HG02840 (cell line): ENCODE measurements around the gene RAB33B.
"Not testable (repeated sequence)": the region's sequence is repeated elsewhere in the genome, so short reads cannot be mapped to it uniquely, and the experiment has no call there.

ENCODE experiments used
- ATAC-seq: cut with Tn5 transposase; IDR thresholded peaks from one replicate; pipeline ENCODE4 v1.9.1; 2021; ENCODE audit warnings: mild to moderate bottlenecking, moderate library complexity, moderate number of reproducible peaks; ENCODE audit not compliant: unreplicated experiment, low FRiP score

The RAB33B gene

DNA sequence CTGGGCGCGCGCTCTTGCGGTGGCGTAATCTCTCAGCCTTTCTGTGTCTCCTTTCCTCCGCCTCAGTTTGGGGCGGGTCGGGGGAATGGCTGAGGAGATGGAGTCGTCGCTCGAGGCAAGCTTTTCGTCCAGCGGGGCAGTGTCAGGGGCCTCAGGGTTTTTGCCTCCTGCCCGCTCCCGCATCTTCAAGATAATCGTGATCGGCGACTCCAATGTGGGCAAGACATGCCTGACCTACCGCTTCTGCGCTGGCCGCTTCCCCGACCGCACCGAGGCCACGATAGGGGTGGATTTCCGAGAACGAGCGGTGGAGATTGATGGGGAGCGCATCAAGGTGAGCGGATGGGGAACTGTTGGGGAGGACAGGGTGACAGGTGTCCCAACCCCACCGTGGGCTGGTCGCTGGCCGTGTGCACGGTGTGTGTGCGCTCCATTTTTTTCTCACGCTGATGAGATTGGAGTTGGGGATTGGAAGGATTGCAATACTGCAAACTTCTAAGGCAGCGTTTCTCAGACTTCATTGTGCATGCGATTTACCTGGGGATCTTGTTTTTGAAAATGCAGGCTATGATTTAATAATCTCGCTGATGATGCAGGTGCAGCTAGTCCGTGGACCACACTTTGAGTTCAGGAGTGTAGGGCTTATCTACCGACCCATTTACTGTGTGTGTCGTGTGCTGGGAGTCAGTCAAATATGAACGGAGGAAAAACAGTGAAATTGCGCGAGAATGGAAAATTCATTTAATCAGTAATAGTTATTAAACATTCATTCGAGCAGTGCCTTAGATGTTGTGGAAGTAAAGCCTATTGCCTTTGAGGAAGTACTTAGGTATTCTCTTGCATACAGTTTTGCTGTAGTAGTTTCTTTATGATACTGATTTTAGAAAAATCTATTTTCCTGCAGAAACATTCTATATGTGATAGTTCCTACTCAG lies at the start of gene RAB33B:
Gene RAB33B (plus strand): TSS at position 11 of the 935 bp plus-strand sequence. CDS start 75 bp downstream, at position 86.
- ATAC-seq: no peak

DNA sequence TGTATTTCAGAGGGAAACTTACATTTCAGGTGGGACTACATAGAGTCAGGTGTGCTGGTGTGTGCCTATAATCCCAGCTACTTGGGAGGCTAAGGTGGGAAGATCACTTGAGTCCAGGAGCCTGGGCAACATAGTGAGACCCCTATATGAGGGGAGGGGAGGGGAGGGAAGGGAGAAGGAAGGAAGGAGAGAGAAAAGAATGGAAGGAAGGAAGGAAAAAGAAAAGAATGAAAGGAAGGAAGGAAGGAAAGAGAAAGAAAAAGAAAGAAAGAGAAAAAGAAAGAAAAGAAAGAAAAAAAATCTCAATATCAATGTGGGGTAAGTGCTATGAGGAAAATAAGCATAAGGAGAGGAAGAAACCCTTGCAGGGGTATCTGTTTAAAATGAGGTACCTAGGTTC lies 43.6 kb upstream of the RAB33B start:
- ATAC-seq: no peak

DNA sequence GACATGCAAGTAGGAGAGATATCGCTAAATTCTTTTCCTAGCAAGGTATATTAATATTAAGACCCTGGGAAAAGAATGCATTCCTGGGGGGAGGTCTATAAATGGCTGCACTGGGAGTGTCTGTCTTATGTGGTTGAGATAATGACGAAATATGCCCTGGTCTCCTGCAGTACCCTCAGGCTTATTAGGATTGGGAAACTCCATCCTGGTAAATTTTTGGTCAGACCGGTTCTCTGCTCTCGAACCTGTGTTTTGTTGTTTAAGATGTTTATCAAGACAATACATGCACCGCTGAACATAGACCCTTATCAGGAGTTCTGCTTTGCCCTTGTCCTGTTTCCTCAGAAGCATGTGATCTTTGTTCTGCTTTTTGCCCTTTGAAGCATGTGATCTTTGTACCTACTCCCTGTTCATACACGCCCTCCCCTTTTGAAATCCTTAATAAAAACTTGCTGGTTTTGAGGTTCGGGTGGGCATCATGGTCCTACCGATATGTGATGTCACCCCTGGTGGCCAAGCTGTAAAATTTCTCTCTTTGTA lies 39.2 kb upstream of the RAB33B start:
- ATAC-seq: not testable (repeated sequence)

DNA sequence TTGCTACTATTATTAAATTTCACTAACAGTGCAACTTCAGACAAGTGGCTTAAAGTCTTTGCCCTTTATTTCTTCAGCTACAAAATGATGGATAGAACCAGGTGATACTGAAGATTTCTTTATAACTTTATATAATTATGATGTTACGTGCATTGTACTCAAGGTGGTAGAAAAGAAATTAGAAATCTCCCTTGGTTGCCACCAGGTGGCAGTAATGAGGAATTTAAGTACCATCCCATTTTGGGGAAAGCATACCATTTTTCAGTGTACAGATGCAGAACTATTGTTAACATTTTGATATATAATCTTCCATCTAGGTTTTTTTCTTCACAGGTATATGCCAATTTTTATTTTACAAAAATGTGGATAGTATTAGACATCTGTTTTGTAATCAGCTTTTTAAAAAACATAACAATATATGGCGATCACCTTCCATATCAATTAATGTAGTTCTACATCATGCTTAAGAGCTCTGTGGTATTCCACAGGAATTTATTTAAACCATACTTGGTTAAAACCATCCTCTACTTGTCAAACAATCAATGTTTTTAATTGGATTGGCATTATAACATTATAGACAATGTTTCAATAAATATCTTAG lies 37.7 kb upstream of the RAB33B start:
- no peak for ATAC-seq

DNA sequence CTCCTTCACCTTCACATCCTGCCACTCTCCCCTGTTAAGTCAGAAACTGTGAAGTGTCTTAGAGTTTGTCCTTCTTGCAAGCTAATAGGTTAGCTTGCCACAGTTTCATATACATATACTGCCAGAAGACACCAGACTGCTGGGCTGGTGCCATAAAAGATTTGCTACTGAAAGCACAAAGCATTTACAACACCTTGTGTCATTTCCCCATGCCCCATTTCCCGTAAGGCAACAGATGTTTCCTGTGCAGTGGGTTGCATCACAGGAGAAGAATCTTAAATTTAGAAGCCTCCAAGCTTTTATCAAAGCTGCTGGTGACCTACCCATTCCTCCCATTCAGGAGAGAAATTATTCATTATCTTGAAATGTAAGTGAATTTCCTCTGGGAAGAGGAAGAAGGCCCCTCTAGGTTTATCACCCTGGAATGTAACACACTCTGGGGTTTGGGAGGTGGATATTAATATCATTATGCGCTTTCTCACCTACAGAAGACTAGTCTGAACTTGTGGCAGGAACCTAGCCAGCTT lies 34.5 kb upstream of the RAB33B start:
- ATAC-seq: peak; percentile 62

DNA sequence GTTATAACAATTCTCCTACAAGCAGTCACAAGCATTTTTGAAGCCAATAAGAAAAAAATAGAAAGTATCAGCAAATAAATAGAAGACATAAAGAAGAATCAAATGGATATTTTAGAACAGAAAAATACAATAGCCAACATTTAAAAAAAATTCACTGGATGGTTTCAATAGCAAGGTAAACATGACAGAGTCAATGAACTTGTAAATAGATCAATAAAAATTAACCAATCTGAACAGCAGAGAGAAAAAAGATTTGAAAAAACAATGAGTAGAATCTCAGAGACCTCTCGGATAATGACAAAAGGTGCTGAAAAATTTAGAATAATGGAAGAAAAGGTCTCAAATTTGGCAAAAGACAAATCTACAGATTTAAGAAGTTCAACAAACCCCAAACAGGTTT lies 33.3 kb upstream of the RAB33B start:
- ATAC-seq: no peak

DNA sequence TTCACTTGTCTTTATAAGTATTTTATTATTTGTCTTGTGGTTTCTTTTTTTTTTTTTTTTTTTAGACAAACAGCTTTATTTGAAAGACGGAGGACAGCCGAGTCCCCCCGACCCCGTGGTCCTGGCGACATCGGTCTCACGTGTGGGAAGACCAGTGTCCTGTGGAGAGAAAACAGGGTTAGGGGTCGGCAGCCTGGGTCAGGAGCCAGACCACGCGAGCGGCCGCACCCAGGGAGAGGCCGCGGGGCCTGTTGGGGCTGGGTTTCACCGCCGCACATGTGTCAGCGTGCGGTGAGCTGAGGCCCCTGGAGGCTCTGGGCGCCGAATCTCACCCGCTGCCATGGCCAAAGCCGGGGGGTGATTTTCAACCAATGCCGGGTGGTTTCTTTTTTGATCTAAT lies 17.8 kb upstream of the RAB33B start:
- ATAC-seq: no peak

DNA sequence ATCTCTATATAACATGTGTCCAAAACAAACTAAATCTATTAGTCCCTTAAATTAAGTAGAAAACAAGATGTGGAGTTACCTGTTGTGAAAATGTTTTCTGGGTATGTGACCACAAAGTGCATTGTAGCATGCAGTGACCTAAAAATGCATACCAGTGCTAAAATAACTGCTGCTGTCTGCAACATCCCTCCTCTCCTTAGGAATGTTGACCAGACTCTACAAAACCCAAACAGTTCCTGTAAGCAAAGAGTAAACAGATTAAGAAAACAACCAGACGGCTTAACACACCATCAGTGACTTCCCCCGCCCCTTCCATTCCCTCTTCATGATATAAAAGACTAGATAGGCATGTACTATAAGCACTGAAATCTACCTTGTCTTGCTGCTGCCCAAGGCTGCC lies 15.8 kb upstream of the RAB33B start:
- no peak for ATAC-seq

DNA sequence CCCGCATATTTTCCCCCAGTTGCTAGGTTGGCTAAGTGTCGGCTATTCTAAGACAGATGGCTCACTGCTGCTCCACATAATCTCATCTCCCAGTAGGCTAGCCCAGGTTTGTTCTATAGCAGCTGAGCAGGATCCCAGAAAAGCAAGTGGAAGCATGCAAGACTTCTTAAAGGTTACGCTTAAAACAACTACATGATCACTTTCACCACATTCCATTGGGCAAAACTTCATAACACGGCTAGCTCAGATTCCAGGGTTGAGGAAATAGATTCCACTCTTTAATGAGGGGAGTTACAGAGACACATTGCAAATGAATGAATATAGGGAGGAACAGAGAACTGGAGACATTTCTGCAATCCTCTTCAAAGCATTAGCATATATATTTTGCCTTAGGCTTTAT lies 12.9 kb upstream of the RAB33B start:
- no peak for ATAC-seq

DNA sequence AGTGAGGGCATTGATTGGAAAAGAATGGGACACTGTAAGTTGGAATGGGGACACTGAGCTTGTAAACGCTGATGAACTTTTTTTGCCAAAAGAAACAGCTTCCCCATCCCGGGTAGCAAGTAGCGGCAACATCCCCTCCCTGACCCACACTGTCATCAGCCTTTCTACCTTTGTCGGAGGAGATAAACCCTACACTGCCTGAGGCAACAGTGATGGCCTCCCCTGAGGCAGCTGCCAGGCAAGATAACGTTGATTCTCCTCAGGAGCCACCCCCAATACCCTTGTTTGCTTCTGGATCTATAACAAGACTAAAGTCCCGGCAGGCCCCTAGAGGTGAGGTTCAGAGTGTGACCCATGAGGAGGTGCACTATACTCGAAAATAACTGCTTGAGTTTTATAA lies 10.3 kb upstream of the RAB33B start:
- ATAC-seq: no peak

DNA sequence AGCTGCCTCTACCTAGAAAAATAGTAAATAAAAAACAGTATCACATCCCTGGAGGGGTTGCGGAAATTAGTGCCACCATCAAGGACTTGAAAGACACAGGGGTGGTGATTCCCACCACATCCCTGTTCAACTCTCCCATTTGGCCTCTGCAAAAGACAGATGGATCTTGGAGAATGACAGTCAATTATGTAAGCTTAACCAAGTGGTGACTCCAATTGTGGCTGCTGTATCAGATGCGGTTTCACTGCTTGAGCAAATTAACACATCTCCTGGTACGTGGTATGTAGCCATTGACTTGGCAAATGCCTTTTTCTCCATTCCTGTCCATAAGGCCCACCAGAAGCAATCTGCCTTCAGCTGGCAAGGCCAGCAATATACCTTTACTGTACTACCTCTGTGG lies 9.0 kb upstream of the RAB33B start:
- not testable (repeated sequence) for ATAC-seq

DNA sequence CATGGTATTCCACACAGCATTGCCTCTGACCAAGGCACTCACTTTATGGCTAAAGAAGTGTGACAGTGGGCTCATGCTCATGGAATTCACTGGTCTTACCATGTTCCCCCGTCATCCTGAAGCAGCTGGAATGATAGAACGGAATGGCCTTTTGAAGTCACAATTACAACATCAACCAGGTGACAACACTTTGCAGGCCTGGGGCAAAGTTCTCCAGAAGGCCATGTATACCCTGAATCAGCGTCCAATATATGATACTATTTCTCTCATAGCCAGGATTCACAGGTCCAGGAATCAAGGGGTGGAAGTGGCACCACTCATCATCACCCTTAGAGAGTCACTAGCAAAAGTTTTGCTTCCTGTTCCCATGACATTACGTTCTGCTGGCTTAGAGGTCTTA lies 6.8 kb upstream of the RAB33B start:
- not testable (repeated sequence) for ATAC-seq

DNA sequence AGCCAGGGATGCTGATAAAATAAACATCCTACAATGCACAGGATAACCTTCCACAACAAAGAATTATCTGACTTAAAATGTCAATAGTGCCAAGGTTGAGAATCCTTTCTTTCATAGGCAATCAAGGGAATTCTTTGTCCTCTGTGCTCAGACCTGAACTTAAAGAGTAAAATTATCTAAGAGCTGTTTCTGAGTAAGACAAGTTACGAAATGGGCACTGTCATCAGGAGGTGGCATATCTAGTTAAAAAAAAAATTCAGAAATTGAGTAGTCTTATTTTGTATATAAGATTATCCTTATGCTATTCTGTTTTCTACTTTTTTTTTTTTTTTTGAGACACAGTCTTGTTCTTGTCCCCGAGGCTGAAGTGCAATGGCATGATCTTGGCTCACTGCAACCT lies 3.3 kb upstream of the RAB33B start:
- ATAC-seq: no peak

DNA sequence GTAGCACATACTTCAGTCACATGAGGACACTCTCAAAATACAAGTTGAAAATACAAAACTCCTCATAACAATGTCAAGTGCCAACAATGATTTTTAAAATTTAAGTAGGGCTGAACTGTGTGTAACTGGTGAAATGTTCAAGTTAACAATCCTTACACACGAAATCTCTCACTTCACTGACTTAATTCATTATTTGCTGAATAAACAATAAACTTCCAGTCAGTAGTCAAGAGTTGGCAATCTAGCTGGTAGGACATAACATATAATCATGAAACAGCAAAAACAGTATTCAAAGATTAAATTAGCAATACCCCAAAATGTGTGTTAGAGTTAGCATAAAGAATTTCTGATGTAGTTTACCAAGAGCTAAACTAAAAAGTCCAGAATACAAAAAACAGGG lies 1.9 kb upstream of the RAB33B start:
- ATAC-seq: no peak

DNA sequence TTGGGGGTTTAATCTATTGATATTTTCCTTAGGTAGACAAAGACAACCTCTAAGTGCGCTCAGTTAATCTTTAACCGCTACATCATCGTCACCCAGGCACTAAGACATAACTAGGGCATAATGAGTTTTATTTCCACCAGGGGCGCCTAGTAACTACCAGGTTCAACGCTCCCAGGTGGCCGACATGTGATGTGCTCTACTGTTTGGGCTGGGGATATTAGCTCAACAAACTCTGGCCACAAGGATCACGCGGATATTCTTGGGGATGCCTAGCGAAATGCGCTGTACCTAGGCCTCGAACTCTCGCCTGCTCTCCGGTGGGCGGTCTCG lies 915 bp upstream of the RAB33B start:
- ATAC-seq: peak; percentile 39

DNA sequence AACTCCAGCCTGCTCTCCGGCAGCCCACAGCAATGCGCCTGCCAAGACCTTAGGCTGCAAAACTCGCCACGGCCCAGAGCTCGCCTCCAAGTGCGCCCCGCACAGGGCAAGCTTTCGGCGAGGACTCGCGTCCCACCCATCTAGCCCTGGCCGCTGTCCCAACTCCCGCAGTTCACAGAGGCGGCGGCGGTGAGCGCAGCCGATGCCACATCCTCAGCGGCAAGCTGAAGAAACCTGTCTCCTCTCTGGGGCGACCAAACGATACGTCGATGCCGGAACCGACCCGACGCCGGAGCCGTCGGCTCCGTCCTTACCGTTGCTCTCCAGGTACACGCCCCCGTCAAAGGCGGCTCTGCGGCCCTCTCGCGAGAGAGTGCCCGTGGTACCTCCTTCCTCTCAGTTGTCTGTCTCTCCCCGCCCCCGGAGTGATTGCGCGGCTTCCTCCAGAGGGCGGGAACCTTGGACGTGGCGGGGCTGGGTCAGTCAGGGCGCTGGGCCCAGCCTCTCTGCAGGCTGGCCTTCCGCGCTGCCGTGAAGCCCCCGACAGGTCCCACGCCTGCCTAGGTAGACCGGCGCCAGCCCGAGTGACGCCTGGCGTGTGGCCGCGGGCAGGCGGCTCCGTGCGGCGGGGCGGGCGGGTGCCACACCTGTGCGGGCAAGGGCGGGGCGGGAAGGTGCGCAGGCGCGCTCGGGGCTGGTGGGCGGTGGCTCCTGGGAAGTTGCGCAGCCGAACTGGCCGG lies 380 bp upstream of the RAB33B start:
- ATAC-seq: peak; percentile 94

DNA sequence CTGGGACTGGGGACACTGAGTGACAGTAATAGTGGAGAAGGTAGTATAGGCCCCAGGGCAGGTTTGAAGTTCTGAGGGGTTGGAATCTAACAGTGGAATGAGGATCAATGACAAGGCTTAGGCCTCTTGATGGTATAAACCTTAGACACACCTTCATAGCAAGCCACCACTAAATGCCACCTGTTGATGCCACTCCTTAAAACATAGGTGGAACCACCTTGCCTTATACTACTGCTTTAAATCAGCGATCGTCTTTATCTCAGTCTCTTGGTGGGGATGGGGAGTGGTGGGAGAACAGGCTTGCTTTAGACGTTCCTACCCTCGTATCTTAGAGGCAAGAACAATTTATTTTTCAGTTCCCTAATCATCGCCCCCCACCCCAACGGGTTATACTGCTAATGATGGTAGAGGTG lies 1.2 kb downstream of the RAB33B start:
- ATAC-seq: no peak

DNA sequence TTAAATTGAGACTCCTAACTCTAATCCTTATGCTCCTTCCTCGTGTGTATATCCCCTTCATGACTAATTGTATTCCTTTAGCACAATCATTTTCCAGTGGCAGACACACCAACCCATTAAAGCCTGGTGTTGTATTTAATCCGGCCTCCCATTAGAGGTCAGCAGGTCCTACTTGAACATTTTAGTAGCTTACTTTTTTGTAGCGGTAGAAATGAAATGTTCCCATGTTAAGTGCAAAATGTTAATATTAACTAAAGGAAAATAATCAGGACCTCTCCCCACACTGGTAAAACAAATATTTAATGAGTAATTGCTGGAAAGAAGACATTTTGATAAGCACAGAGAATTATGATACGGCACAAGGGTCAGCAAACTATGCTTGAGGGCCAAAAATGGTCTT lies 3.4 kb downstream of the RAB33B start:
- no peak for ATAC-seq

DNA sequence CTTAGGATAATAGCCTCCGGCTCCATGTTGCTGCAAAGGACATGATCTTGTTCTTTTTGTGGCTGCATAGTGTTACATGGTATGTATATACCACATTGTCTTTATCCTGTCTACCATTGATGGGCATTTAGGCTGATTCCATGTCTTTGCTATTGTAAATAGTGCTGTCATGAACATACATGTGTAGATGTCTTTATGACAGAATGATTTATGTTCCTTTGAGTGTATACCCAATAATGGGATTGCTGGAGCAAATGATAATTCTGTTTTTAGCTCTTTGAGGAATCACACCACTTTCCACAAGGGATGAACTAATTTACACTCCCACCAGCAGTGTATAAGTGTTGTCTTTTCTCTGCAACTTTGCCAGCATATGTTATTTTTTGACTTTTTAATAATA lies 4.6 kb downstream of the RAB33B start:
- ATAC-seq: no peak

DNA sequence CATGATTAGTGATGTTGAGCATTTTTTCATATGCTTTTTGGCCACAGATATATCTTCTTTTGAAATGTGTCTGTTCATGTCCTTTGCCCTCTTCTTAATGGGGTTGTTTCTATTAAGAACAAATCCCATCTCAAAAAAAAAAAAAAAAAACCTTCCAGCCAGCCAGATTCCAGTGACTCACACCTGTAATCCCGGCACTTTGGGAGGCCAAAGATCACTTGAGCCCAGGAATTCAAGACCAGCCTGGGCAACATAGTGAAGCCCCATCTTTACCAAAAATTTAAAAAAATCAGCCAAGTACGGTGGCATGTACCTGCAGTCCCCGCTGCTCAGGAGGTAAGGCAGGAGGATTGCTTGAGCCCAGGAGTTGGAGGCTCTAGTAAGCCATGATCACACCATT lies 5.1 kb downstream of the RAB33B start:
- ATAC-seq: no peak

DNA sequence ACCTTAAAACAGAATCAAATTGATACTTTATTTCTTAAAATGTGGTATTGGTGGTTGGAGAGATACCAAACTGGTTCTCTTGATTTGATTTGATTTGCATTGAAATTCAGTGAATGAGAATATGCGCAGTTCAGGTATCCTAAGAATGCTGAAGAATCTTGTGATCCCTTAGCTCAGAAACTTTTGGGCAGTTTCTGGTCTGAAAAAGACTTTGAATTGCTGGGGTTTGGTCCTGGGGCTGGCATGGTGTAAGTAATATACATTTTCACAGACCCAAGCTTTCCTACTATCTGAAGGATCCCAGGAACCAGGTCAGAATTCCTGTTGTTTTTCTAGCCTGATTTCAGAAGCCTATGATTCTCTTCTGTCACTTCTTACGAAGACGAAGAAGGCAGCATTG lies 6.6 kb downstream of the RAB33B start:
- no peak for ATAC-seq
